ENCODE results near the gene ORAI1. TPM values are rescaled to one million over a fixed set of nuclear protein-coding genes. Genes with fewer than 3 reads are reported as not detected.
A peak's percentile ranks its signal among the peaks of the same experiment; 100 is the strongest.
"Not testable (repeated sequence)": the region's sequence is repeated elsewhere in the genome, so short reads cannot be mapped to it uniquely, and the experiment has no call there.

The ORAI1 gene
- total RNA-seq, 1 donor from 2014 or later: 16.7 TPM

- DNase-seq (ENCODE audit: low read depth): no peak
Measured at GRCh38 chr12:121603581-121603980, 22.7 kb upstream of the ORAI1 start.

DNA sequence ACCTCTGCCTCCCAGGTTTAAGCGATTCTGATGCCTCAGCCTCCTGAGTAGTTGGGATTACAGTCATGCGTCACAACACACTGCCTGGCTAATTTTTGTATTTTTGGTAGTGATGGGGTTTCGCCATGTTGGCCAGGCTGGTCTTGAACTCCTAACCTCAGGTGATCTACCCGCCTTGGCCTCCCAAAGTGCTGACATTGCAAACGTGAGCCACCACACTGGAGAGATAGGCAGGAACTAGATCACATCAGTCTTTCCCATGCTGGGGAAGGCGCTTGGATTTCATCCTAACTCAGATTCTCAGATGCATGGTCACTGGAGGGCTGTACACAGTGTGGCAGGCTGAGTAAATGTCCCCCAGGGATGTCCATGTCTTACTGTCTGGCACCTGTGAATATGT, 18.0 kb upstream of the ORAI1 start:
- DNase-seq (ENCODE audit: low read depth): no peak

GRCh38 chr12:121610239-121611149, 15.8 kb upstream of the ORAI1 start:
- peak; percentile 94 for DNase-seq (ENCODE audit: low read depth)

- DNase-seq (ENCODE audit: low read depth): peak; percentile 61
Measured at GRCh38 chr12:121611306-121611705, 15.0 kb upstream of the ORAI1 start.

GRCh38 chr12:121613462-121613861, 12.9 kb upstream of the ORAI1 start:
- DNase-seq (ENCODE audit: low read depth): no peak

- DNase-seq (ENCODE audit: low read depth): no peak
Measured at GRCh38 chr12:121614872-121615467, 11.4 kb upstream of the ORAI1 start.

- DNase-seq (ENCODE audit: low read depth): no peak
Measured at GRCh38 chr12:121618659-121619233, 7.6 kb upstream of the ORAI1 start.

DNA sequence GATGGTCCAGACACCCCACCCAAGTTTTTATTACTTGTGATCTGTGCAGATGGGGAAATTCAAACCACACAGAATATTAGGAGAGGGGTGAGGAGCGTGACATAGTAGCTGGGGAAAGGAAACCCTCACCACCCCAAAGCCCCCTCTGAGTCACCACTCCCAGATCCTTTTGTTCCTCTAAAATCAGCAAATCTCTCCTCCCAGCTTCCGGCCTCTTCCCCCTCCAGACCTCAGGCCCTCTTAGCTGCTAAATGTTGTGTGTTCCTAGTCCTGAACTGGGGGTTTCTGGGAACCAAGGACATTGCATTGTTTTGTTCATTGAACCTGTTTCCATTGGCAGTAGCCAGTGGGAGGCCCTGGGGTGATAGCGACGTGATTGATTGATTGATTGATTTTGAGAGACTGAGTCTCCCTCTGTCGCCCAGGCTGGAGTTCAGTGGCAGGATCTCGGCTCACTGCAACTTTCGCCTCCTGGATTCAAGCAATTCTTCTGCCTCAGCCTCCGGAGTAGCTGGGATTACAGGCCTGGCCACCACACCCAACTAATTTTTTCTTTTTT, 5.9 kb upstream of the ORAI1 start:
- no peak for DNase-seq (ENCODE audit: low read depth)

DNA sequence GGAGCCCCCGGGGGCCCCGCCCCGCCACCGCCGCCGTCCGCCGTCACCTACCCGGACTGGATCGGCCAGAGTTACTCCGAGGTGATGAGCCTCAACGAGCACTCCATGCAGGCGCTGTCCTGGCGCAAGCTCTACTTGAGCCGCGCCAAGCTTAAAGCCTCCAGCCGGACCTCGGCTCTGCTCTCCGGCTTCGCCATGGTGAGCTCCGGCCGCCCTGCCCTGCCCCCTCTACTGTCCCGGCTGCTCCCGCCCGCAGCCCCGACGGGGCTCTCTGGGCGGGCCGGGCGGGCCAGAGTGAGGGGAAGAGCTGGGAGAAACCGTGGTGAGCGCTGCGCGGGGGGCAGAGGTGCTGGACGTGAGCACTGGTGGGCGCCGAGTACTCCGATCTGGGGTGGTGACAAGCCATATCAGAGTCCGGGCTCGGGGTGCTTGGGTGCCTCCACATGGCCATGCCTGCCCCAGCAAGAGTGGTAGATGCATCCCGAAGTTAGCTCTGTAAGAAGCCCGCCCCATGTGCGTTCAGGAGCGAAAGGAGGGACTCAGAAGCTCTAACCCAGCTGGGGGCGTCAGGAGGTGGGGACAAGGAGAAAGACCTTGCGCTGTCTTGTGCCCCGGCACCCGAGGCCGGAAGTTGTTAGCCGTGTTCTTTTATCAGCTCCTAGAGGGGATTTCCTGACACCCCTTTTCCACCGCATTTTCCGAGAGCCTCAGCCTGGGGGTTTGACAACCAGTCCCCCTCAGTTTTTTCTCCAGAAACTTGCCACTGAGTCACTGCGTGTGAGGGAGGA, 717 bp downstream of the ORAI1 start:
- DNase-seq (ENCODE audit: low read depth): peak; percentile 68

- no peak for DNase-seq (ENCODE audit: low read depth)
Measured at GRCh38 chr12:121628037-121628436, 1.7 kb downstream of the ORAI1 start.

DNA sequence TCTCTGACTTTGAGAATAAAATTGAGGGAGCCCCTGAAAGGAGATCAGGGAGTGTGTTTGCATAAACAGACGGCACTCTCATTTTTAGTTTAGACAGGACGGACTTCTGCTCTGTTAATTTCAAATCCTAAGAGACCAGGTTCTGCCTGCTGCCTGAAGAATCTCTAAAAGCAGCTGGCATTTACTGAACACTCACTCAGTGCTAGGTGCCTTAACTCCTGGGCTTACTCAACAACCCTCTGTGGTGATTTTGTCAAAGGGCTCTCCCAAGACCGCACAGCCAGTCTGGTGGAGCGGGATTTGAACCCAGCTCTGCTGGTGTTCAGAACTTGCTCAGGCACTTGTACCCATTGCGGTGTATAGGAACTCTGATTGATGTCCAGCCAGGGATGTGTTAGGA, 2.2 kb downstream of the ORAI1 start:
- no peak for DNase-seq (ENCODE audit: low read depth)

- DNase-seq (ENCODE audit: low read depth): no peak
Measured at GRCh38 chr12:121630791-121631355, 4.5 kb downstream of the ORAI1 start.

GRCh38 chr12:121632069-121632970, 6.0 kb downstream of the ORAI1 start:
- DNase-seq (ENCODE audit: low read depth): peak; percentile 45

GRCh38 chr12:121633833-121634196, 7.5 kb downstream of the ORAI1 start:
- not testable (repeated sequence) for DNase-seq (ENCODE audit: low read depth)

DNA sequence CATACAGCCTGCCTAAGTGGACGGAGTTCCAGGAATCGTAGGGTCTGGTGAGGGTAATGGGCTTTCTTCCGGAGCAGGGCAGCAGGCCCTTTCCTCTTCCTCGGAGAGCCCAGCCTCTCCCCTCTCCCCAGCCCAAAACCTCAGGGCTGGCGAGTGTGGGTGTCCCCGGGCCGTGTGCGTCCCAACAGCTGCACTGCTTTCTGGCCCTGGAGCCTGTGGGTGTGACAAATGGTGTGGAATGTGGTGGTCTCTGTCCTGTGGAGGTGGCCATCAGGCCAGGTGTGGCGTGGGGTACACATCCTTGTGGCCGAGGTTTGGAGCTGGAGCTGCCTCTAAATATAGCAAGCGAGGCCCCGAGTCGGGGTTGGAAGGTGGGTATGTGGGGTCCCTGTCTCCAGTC, 8.5 kb downstream of the ORAI1 start:
- DNase-seq (ENCODE audit: low read depth): peak; percentile 83

DNA sequence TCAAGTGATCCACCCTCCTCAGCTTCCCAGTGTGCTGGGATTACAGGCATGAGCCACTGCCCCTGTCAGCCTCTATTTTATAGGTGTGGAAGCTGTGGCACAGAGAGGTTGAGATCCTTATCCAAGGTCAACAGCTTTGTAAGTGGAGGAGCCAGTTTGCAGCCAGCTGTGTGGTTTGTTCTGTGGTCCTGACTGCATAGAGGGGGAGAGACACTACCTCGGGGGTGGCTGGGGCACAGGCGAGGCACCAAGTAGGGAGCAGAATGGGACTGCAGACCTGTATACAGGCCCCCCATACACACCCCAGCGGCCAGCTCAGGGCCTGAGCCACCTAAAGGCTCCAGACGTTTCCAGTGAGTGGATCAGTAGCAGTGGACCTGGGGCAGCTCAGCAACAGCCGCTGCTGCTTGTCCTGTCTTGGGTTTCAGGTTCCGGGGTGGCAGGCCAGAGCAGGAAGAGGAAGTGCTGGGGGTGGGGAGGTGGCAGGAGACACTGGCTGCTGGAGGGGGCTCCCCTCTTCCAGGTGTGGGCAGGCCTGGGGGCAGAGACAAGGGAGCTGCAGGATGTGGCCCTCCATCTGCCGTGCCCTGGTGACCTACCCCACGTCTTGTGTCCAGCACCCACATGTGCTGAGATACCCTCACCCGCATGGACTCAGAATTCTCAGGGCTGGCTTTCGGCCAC, 11.0 kb downstream of the ORAI1 start:
- DNase-seq (ENCODE audit: low read depth): no peak

GRCh38 chr12:121638298-121639202, 12.2 kb downstream of the ORAI1 start:
- DNase-seq (ENCODE audit: low read depth): no peak

- no peak for DNase-seq (ENCODE audit: low read depth)
Measured at GRCh38 chr12:121641343-121641630, 15.0 kb downstream of the ORAI1 start.
